Prostate gland (tissue), 2 donors: ENCODE results near the gene PTPRA.

Experiments used
- POLR2A ChIP-seq: fragments of 450-650 bp; IDR thresholded peaks from one replicate; pipeline ENCODE4 v1.6.1; 2016; ENCODE audit warnings: antibody characterized with exemption, mild to moderate bottlenecking
- POLR2AphosphoS5 ChIP-seq: sonication (generic); formaldehyde crosslinking; IDR thresholded peaks from one replicate; pipeline ENCODE4 v1.6.1; 2017; ENCODE audit warnings: antibody characterized with exemption
- TF ChIP-seq, protein P1 (sequence below), 4 experiments: fragments of 200-600 bp in 2 of 4; fragments of 450-650 bp in 2 of 4; sonication (generic) in 2 of 4; IDR thresholded peaks; 1 replicate in 3 of 4; 2 replicates in 1 of 4; pipeline ENCODE4 v1.5.1; 2016 to 2019; ENCODE audit warnings: antibody characterized with exemption in 4 of 4, mild to moderate bottlenecking in 2 of 4, moderate library complexity in 2 of 4

DNA sequence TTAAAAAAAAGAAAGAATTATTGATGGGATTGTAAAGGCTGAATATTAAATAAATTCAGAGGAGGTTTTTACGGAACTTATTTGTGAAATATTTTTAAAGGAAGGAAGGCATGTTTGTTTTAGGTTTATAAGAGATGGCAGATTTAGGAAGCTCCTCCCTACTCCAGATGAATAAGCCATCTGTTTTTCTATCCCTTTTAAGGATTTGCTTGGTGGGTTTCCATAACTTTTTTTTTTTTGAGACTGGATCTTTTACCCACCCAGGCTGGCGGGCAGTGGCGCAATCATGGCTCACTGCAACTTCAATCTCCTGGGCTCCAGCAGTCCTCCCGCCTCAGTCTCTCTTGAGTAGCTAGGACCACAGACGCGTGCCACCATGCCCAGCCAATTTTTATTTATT lies 30.4 kb downstream of the PTPRA start:
- TF ChIP-seq, protein P1, sequence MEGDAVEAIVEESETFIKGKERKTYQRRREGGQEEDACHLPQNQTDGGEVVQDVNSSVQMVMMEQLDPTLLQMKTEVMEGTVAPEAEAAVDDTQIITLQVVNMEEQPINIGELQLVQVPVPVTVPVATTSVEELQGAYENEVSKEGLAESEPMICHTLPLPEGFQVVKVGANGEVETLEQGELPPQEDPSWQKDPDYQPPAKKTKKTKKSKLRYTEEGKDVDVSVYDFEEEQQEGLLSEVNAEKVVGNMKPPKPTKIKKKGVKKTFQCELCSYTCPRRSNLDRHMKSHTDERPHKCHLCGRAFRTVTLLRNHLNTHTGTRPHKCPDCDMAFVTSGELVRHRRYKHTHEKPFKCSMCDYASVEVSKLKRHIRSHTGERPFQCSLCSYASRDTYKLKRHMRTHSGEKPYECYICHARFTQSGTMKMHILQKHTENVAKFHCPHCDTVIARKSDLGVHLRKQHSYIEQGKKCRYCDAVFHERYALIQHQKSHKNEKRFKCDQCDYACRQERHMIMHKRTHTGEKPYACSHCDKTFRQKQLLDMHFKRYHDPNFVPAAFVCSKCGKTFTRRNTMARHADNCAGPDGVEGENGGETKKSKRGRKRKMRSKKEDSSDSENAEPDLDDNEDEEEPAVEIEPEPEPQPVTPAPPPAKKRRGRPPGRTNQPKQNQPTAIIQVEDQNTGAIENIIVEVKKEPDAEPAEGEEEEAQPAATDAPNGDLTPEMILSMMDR (IDR thresholded peaks at IDR 0.05): no peak
- TF ChIP-seq POLR2A: no peak
- no peak for TF ChIP-seq POLR2AphosphoS5
